HPDE6-E6E7 (cell line): Measurements from ENCODE around the gene DNLZ.

Experiments used
- DNase-seq: peaks from one replicate; pipeline ENCODE4 v3.0.0; 2011; ENCODE audit warnings: missing footprints; ENCODE audit errors: extremely low spot score

Gene DNLZ

GRCh38 chr9:136343884-136344269 is 19.7 kb downstream of the DNLZ start:
- DNase-seq = no peak

- DNase-seq = no peak
Measured at GRCh38 chr9:136343121-136343883, 20.2 kb downstream of the DNLZ start.

DNA sequence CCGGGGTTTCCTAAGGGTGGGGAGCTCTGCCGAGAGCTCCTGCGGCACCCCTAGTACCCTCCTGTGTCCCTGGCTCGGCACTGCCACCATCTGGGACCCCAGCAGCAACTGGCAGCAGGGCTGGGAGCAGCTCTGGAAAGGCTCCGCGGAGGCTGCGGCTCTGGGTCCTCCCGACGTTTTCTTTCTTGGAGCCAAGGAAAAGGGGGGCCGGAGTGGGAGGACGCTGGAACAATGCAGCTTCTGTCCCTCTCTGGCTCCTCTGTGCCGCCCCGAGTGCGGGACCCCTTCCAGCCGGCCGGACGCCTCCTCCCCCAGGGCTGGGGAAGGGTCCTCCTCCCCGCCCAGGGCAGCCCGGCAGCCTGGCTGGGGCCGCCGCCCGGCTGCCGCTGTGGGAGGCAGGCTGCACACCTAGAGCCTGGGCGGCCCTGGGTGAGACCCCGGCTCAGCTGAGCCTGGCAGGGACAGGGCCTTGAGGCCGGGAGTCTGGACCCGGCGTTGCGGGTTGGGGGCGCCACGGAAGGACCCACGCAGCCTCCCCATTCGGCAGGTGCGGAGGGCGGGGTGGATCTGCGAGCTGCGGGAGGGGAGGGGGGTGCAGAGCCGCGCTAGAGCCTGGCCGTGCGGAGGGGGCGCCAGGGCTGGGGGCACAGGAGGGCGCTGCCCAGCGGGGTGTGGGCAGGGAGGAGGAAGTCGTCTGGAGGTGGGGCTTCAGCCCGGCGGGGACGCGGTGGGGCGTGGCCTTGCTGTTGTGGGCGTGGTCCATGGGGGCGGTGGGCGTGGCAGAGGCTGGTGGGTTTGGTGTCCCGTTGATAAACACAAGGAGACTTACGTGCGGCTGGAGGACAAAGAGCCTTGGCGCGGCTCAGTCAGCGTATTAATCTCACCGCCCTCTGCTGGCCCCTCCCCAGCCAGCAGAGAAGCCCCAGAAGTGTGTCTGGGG is 21.1 kb downstream of the DNLZ start:
- DNase-seq = peak; percentile 79

DNA sequence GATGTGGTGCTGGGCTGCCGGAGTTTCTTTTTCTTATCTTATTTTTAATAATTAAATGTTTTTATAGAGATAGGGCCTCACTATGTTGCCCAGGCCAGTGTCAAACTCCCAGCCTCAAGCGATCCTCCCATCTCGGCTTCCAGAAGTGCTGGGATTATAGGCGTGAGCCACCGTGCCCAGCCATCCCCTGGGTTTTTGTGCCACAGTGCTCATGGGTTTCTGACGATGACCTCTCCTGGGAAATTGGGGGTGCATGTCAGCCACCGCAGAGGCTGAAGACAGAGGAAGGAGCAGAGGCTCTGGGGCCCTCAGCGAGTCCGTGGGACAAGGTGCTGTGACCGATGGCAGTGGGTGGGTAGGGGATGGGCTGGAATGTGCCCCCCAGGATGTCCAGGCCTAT is 21.8 kb downstream of the DNLZ start:
- no peak for DNase-seq

- DNase-seq = no peak
Measured at GRCh38 chr9:136341042-136341655, 22.4 kb downstream of the DNLZ start.

DNA sequence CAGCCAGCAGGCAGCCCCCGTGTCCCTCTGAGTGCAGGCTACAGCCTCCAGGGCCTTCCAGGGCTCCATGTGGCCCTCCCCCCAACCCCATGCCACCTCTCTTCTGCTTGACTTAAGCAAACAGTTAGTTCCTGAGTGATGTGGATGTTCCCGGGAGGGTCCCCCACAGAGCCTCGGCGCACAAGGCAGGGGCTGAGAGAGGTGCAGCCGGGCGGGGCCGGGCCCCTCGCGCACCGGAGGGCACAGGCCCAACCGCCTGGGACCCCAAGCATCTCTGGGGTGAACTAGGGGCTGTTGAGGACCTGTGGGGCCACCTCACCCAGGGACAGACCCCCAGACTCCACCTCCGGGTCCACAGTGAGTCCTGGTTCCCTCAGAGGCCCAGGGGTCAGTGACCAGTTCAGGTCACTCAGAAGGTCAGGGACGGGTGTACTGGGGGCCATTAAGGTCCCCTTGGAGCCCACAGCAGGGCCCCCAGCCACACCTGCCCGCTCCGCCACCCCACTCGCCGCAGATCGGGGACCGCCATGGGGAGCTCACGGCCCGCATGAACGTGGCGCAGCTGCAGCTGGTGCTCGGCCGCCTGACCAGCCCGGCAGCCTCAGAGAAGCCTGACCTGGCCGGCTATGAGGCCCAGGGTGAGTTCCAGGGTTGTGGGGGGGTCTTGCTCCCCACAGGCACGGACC is 23.0 kb downstream of the DNLZ start:
- no peak for DNase-seq

DNA sequence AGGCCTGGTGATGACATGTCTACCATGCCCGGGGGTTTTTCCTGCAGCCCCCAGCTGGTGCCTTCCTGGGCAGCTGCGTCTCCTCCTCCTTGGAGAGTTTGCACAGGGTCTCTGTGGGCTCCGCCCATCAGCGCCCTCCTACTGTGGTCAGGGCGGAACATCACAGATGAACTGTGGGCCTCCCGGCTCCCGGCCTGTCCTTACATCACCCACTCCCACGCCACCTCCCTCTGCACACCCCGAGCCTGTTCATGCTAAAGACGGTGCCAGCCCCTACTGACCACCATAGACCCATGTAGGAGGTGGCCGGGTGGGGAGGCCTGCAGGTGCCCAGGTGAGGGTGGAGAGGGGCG is 23.6 kb downstream of the DNLZ start:
- no peak for DNase-seq

DNA sequence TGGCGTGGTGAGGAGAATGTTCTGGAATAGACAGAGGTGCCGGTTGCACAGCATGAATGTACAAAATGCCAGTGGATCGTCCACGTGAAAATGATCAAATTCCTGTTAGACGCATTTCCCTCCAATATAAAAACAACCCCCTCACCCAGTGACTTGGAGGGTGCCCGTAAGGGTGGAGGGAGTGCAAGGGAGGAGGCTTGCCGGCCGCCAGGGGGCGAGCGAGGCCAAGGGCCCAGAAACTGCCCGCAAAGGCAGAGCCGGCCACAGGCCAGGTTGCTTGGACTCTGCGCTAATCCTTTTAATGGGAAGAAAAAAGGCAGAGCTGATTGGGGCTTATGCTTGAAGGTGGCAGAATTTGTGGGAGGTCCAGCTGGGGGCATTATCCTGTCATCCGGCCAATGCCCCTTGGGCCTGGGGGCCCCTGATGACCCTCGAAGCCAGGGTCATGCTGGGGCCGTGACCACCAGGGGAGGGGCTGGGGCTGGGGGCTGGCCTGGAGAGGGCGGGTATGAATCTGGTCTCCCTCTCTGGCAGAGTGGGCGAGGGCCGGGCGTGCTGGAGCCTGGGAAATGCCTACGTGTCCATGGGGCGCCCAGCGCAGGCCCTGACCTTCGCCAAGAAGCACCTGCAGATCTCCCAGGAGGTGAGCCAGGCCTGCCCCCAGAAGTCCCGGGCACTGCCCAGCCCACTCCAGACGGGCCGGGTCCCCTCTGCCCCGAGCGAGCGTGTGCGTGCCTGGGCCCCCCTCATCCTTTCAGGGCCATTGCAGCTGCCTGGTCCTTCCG is 24.2 kb downstream of the DNLZ start:
- peak; percentile 68 for DNase-seq

- no peak for DNase-seq
Measured at GRCh38 chr9:136338511-136338910, 25.0 kb downstream of the DNLZ start.

DNA sequence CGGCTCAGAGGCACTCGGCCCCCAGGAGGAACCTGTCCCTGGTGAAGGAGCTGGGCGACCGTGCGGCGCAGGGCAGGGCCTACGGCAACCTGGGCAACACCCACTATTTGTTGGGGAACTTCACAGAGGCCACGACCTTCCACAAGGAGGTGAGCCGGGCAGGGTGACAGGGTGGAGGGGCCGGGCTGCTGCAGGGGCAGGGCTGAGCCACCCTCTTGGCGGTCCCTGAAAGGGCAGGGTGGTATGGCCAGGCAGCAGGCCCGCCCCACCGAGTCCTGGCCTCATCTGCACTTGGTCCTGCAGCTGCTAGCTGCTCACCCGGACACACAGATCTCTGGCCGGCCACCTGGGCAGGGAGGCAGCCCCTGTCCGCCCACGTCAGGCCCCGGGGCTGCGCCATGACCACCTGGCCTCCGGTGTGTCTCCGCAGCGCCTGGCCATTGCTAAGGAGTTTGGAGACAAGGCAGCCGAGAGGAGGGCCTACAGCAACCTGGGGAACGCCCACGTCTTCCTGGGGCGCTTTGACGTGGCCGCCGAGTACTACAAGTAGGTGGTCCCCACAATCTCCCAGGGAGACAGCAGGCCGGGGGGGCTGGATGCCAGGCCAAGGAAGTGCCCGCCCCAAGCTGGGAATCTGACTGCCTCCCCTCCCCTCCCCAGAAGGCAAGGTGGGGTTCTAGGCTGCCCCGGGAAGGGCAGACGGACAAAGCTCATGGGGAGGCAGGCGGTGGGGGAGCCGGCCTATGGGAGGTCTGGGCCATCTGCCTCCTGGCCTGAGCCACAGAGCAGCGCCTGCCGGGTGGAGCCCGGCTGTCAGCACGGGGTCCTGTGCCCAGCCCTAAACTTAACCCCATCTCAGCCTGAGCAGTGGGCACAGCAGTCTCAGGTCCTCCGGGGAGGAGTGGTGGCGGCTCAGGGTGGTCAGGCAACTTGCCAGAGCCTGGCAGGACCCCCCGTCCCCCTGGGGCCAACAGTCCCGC is 25.8 kb downstream of the DNLZ start:
- no peak for DNase-seq

DNA sequence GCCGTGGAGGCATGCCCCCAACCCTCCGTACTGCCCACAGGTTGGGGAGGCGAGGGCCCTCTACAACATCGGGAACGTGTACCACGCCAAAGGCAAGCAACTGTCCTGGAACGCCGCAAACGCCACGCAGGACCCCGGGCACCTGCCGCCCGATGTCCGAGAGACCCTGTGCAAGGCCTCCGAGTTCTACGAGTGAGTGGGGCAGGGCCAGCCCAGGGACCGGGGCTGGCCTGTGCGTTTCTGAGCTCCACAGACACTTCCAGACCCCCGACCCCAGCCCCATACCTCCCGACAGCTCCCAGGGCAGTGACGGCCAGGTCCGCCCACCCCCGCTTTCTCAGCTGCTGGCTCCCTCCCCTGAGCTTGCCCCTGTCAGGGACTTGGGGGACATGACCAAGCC is 26.7 kb downstream of the DNLZ start:
- no peak for DNase-seq

DNA sequence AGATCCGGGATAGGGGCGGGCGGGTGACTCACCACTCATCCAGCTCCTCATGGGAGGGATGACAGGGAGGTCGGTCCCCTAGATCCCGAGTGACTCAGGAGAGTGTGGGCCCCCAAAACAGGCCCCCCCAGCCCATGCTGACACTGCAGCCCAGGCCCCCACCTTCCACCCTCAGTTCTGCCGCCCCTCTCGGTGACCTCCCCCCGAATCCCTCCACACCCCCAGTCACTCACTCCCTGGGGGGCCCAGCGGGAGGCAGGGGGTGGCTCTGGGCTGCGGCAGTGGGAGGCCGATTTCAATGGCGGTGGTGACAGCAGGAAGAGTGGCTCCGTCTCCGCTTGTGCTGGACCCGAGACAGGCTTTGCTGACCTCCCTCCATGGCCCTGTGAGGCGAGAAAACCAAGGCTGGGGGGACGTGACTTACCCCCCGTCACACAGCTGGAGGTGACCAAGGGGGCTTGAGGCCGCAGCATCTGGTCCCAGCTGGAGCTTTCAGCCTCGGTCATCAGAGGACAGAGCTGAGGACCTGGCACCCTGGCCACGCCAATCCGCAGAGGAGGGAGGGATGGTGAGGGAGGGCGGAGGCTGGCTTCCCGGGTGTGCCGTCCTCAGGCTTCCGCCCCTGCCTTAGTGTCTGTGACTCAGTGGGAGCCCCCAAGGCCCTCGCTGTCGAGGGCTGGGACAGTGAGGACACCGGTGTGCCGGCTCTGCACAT is 27.2 kb downstream of the DNLZ start:
- DNase-seq = no peak

GRCh38 chr9:136335296-136336155 is 28.0 kb downstream of the DNLZ start:
- DNase-seq = no peak

DNA sequence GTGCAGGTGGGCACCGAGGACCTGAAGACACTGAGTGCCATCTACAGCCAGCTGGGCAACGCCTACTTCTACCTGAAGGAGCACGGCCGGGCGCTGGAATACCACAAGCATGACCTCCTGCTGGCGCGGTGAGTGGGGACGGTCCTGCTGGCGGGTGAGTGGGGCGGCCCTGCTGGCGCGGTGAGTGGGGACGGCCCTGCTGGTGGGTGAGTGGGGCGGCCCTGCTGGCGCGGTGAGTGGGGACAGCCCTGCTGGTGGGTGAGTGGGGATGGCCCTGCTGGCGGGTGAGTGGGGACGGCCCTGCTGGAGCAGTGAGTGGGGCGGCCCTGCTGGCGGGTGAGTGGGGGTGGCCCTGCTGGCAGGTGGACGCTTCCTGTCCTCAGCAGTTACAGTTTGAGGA is 29.0 kb downstream of the DNLZ start:
- DNase-seq = no peak

GRCh38 chr9:136333486-136333885 is 30.1 kb downstream of the DNLZ start:
- no peak for DNase-seq

DNA sequence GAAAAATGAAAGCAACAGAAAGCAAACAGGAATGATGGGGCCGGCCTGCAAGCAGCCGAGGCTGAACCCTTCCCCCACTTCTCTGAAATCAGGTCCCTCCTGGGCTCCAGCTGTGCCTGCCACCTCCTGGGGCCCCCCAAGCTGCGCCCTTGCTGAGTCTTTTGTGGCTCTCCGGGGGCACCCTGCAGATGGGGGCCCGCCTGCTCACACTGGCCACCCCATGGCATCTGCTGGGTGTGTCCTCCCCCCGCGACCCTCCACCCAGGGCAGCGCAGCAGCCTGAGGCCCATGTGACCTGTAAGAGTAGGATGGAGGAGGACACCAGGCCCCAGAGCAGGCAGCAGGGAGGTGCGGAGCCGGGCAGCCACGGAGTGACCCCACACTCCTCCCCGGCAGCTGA is 30.5 kb downstream of the DNLZ start:
- no peak for DNase-seq

DNA sequence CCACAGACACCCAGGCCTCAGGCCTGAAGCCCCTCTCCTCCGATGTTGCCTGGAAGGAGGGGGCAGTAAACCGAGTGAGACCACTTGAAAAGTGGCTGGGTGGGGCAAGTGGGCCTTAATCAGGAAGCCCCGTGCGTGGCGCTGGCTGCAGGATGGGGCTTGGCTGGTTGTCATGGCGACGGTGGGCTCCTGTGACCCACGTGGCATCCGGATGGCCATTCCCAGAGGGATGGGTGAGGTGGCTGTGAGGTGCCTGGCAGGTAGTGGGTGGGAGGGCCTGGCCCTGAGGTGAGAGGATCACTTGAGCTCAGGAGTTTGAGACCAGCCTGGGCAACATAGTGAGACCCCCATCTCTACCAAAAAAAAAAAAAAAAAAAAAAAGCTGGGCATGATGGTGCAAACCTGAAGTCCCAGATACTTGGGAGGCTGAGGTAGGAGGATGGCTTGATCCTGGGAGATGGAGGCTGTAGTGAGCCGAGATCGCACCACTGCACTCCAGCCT is 31.0 kb downstream of the DNLZ start:
- DNase-seq = no peak
